Measurements from ENCODE around the gene CSAG3.

DNA sequence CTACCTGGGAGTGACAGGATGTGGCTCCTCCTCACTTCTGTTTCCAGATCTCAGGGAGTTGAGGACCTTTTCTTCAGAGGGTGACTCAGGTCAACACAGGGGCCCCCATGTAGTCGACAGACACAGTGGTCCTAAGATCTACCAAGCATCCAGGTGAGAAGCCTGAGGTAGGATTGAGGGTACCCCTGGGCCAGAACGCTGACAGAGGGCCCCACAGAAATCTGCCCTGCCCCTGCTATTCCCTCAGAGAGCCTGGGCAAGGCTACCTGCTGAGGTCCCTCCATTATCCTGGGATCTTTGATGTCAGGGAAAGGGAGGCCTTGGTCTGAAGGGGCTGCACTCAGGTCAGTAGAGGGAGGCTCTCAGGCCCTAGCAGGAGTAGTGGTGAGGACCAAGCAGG is 23.9 kb upstream of the CSAG3 start:
- TF ChIP-seq, protein P1, sequence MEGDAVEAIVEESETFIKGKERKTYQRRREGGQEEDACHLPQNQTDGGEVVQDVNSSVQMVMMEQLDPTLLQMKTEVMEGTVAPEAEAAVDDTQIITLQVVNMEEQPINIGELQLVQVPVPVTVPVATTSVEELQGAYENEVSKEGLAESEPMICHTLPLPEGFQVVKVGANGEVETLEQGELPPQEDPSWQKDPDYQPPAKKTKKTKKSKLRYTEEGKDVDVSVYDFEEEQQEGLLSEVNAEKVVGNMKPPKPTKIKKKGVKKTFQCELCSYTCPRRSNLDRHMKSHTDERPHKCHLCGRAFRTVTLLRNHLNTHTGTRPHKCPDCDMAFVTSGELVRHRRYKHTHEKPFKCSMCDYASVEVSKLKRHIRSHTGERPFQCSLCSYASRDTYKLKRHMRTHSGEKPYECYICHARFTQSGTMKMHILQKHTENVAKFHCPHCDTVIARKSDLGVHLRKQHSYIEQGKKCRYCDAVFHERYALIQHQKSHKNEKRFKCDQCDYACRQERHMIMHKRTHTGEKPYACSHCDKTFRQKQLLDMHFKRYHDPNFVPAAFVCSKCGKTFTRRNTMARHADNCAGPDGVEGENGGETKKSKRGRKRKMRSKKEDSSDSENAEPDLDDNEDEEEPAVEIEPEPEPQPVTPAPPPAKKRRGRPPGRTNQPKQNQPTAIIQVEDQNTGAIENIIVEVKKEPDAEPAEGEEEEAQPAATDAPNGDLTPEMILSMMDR (IDR thresholded peaks at IDR 0.05), result no peak
- TF ChIP-seq POLR2A (IDR thresholded peaks at IDR 0.05), result no peak
